Stimulated activated CD8-positive, alpha-beta memory T cell treated with anti-CD3 and anti-CD28 coated beads, Interleukin-4, amount 100 ng/mL, for 4 hours (primary cell): ENCODE results near the gene POLRMT.
"Not testable (repeated sequence)": the region's sequence is repeated elsewhere in the genome, so short reads cannot be mapped to it uniquely, and the experiment has no call there.

ENCODE experiments used
- DNase-seq, 2 donors: peaks; one replicate each; pipeline ENCODE4 v3.0.0-alpha.2; 2020; ENCODE audit warnings: low read depth in 2 of 2, low spot score in 1 of 2

Gene POLRMT

GRCh38 chr19:595326-596262 is 37.7 kb downstream of the POLRMT start:
- DNase-seq: no peak

DNA sequence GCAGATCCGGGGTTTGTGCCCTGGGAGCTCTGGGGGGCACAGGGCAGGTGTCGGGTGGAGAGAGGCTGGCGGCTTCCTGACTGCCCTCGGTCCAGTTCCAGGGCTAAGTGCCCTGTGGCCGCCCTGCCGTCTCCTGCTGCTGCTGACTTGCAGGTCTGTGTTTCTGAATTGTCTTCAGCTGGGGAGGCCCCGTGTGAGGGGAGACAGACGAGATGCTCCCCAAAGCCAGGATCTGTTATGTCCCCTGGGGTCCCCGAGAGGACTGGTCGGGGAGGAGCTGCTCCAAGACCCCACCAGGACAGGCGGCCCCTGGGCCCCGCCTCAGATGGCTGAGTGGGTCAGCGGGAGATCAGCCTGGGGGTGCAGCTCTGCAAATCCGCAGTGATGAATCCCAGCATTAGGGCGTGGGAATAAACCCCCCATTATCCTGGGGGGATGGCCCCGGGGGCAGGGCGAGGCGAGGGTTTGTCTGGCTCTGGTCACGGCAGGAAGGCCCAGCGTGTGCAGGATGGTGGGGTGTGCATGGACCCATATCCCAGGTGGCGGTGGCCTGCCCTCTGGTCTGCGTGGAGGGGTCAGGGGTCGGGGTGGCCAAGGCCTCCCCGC is 39.0 kb downstream of the POLRMT start:
- no peak for DNase-seq

- no peak for DNase-seq
These were observed 39.8 kb downstream of the POLRMT start for GRCh38 chr19:593505-593904.

DNA sequence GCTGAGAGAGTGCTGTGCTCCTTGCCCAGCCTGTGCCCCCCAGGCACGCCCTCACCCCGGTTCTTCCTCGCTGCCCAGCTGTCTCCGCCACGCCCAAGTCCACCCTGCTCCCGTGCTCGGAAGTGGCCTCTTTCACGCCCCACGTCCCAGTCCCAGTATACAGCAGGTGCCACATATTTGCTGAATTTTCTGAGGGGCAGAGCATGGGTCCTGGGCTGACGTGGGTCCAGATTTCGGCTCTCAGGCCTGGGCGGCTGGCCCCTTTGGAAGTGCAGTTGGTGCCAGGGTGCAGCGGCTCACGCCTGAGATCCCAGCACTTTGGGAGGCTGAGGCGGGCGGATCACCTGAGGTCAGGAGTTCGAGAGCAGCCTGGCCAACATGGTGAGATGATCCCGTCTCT is 40.3 kb downstream of the POLRMT start:
- no peak for DNase-seq

GRCh38 chr19:592101-592500 is 41.2 kb downstream of the POLRMT start:
- no peak for DNase-seq

- DNase-seq: no peak
These were observed 42.0 kb downstream of the POLRMT start for GRCh38 chr19:591099-591958.

DNA sequence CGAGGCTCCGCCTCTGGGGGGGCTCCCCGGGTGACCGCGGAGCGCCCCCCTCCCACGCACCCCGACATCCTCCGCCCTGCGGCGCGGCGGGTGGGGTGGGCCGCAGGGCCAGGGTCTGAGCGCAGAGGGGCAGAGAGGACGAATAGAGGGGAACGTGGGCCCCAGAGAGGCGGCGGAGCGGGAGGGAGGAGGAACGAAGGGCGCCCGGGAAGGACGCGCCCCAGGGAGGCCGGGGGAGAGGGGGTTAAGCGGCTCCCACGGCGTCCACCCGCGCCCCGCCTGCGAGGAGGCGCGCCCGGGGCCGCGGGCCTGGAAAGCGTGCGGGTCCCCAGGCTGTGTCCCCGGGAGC is 42.6 kb downstream of the POLRMT start:
- DNase-seq: no peak

- no peak for DNase-seq
These were observed 43.0 kb downstream of the POLRMT start for GRCh38 chr19:590396-590745.

DNA sequence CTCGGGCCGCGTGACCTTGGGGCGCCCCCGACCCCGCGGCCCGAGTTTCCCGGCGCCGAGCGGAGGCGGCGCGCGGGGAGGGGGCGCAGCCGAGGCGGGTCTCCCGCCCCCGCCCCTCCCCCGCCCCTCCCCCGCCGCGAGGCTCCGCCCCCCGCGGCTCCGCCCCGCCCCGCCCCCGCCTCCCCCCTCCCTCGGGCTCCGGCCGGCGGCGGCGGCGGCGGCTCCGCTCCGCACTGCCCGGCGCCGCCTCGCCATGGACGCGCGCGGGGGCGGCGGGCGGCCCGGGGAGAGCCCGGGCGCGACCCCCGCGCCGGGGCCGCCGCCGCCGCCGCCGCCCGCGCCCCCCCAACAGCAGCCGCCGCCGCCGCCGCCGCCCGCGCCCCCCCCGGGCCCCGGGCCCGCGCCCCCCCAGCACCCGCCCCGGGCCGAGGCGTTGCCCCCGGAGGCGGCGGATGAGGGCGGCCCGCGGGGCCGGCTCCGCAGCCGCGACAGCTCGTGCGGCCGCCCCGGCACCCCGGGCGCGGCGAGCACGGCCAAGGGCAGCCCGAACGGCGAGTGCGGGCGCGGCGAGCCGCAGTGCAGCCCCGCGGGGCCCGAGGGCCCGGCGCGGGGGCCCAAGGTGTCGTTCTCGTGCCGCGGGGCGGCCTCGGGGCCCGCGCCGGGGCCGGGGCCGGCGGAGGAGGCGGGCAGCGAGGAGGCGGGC is 43.5 kb downstream of the POLRMT start, which contains the start of gene HCN2:
Gene HCN2 (plus strand): TSS at position 189 of the 703 bp plus-strand sequence. CDS start 65 bp downstream, at position 254.
- DNase-seq: no peak

DNA sequence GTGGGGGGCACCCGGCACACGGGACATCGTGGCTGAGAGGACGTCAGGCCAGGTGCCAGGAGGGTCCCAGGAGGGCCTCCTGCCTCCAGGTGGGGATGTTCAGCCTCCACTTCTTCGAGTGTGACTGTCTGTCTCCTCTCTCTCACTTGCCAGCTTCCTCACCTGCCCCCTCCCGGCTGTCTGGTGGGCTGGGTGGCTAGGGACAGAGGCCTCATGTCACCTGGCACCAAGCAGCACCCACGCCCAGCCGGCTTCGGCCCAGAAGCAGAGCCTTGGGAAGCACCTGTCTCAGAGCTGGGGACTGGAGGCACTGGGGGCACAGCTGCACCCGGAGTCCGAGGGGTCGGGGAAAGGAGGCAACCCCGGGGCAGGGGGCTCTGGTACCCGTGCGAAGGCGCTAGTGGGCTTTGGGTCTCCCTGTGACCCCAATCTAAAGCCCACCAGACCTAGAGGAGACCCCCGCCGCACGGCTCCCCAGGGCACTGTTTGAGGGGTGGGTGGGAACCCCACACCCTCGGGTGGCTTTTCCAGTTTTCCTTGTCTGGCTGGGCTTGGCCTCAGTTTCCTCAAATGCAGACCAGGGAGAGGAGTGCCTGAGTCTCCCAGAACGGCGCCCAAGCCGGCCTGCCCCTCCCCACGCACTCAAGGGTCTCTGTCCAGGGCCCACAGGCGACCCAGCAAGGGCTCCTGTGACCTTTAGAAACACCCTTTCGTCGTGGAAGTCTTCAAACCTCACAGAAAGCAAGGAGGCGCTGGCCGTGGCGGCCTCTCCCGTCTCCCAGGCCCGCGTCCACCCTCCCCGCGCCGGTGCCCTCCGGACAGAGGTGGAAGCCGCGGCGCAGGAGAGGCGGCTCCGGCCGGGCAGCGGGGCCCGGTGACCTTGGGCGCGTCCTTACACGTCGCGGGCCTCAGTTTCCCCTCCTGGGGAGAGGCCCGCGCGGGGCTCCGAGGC is 44.3 kb downstream of the POLRMT start:
- no peak for DNase-seq

DNA sequence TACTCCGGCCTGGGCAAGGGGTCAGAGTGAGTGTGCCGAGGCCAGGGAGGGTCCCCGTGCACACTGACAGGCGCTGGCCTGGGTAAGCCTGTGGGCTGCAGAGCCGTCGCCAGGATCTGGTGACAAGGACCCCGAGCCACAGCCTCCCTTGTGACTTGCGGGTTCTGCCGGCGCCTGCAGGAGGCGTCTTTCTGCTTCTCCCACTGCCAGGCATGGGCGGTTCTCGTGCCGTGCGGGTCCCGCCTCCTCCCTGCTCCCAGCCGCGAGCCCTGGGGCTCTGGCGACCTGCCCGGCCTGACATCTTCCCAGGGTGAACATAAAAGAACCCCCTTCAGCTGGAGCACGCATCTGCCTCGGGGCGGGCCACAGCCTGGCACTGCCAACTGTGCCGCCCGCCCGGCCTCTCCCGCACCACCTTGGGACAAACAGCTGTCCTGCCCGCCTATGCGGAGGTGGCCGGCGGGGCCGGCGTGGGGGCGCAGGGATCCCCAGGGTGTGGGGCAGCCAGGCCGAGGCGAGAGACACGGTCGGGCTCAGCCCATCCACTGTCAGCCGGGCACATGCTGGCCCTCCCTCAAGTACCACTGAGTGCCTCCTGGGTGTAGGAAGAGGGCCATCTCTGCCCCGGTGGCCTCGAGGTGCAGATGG is 45.1 kb downstream of the POLRMT start:
- DNase-seq: no peak

GRCh38 chr19:585551-586110 is 47.7 kb downstream of the POLRMT start:
- no peak for DNase-seq

GRCh38 chr19:585146-585545 is 48.2 kb downstream of the POLRMT start:
- DNase-seq: not testable (repeated sequence)

DNA sequence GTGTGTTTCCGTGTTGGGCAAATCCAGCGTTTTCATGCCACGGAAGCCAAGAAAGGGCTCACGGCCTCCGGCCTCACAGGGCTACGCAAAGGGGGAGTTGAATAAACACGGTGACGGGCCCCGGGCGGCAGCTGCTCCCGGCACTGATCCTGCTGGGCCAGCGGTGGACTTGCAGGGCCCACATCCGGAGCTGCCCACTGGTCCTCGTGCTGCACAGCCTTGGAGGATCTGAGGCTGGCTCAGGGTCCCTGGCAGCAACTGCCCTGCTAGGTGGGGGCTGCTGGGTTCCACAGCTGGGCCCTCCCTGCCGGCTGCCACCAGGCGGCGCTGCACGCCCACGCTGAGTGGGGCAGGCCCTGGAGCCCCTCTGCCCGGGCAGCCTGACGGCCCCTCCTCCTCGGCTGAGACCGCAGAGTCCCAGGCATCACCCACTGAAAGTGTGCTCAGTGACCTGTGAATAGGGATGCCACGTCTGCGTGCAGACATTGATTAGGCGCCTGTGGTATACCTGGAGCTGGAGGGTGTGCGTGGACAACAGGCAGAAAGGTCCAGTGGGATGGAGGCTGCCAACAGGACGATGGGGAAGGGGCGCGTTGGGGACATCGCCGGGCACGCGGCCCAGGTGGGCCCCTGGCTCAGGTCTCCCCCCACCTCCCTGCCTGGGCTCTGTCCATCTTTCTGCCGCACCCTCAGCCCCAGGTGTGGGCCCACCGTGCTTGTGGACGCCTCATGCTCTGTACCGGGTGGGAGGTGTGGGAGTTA is 48.9 kb downstream of the POLRMT start:
- no peak for DNase-seq

DNA sequence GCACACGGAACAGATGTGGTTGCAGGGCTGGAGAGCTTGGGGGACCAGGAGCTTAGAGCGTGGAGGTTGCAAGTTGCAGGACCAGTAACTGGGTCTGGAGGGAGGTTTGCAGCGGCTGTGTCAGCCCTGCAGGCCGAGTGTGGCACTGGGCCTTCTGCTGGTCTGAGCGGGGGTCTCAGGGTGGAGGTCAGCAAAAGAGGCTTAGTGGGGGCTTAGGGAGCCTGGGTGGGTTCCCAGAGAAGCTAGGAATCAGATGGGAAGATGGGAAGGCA is 49.4 kb downstream of the POLRMT start:
- no peak for DNase-seq

DNA sequence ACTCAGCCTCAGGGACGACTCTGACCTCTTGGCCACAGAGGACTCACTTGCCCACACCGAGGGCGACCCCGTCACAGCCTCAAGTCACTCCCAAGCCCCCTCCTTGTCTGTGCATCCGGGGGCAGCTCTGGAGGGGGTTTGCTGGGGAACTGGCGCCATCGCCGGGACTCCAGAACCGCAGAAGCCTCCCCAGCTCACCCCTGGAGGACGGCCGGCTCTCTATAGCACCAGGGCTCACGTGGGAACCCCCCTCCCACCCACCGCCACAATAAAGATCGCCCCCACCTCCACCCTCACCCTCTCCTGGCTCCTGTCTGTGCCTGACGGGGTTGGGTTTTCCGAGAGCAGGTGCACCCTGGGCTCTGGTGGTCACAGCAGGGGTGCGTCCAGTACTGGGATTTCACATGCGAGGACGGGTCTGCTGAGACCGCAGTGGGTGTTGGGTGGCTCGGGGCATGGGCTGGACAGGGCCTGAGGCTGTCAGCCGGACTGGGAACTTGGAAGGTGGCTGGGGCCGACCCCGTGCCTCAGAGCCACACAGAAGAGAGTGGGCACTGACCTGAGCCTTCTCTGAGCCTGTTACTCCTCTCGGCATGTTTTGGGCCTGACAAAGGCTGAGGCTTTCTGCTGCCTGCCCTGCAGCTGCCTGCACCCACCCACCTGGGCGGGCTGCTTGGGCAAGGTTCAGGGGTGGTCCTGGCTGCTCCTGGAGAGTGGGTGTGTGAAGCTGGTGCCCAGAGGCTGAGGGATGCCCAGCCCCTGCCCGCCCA is 50.0 kb downstream of the POLRMT start:
- DNase-seq: no peak

GRCh38 chr19:582497-583197 is 50.7 kb downstream of the POLRMT start:
- DNase-seq: no peak
